Measurements from ENCODE around the gene GFRA4. TPM values are rescaled to one million over a fixed set of nuclear protein-coding genes. Genes with fewer than 3 reads are reported as not detected.

Gene GFRA4
- total and polyA plus RNA-seq, 2 donors (not counting 1 experiment from before 2014, with no cell fraction given) = not detected

DNA sequence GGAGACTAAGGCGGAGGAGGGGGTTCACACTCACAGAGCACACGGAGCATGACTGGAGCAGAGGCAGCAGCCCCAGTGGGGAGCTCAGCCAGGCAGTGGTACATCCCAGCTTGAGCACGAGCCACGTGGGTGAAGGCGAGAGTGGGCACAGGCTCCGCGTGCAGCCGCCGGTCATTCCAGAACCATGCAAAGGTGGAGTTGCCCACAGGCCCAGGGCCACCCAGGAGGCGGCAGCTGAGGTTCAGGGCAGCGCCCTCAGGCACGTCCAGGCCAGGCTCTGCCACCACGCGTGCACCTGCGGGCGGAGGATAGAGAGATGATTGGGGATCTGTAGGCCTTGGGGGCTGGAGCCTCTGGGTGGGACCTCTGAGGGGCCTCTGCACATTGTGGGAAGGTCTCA is 28.1 kb upstream of the GFRA4 start:
- TF ChIP-seq, protein P1, sequence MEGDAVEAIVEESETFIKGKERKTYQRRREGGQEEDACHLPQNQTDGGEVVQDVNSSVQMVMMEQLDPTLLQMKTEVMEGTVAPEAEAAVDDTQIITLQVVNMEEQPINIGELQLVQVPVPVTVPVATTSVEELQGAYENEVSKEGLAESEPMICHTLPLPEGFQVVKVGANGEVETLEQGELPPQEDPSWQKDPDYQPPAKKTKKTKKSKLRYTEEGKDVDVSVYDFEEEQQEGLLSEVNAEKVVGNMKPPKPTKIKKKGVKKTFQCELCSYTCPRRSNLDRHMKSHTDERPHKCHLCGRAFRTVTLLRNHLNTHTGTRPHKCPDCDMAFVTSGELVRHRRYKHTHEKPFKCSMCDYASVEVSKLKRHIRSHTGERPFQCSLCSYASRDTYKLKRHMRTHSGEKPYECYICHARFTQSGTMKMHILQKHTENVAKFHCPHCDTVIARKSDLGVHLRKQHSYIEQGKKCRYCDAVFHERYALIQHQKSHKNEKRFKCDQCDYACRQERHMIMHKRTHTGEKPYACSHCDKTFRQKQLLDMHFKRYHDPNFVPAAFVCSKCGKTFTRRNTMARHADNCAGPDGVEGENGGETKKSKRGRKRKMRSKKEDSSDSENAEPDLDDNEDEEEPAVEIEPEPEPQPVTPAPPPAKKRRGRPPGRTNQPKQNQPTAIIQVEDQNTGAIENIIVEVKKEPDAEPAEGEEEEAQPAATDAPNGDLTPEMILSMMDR (conservative IDR thresholded peaks at IDR 0.05 in 1 of 2, IDR thresholded peaks at IDR 0.05 in 1 of 2; ENCODE audit: low read depth in 1 of 2, low read length in 2 of 2) = no peak
- TF ChIP-seq EZH2 (IDR thresholded peaks at IDR 0.05; ENCODE audit: low read length, missing control alignments) = no peak
- no peak overlapping the region for H3K4me2 ChIP-seq (ENCODE audit: extremely low read depth, insufficient read depth, low read length)
- H2AFZ ChIP-seq (ENCODE audit: low read length) = no peak overlapping the region
- no peak for DNase-seq (ENCODE audit: low read depth in 2 of 2)
- H3K4me3 ChIP-seq (replicated peaks in 1 of 4; ENCODE audit: control extremely low read depth in 1 of 4, insufficient read depth in 1 of 4, low read depth in 3 of 4, low read length in 4 of 4) = no peak overlapping the region
- H4K20me1 ChIP-seq (ENCODE audit: control insufficient read depth, extremely low read depth, insufficient read depth, low read length) = no peaks in the 10 kb centered on the region
- H3K27ac ChIP-seq (ENCODE audit: insufficient read depth, low read length) = no peak overlapping the region
- H3K9me3 ChIP-seq (ENCODE audit: control insufficient read depth, insufficient read depth, low read depth, low read length) = no peaks in the 10 kb centered on the region
- no peaks in the 10 kb centered on the region for H3K27me3 ChIP-seq (ENCODE audit: control insufficient read depth, insufficient read depth, low read length)
- H3K79me2 ChIP-seq (ENCODE audit: control insufficient read depth, insufficient read depth, low read length) = no peaks in the 10 kb centered on the region
- H3K4me1 ChIP-seq (ENCODE audit: control insufficient read depth, extremely low read depth, insufficient read depth, low read length) = peaks cover 12% of the 10 kb centered on the region
- H3K36me3 ChIP-seq (ENCODE audit: control insufficient read depth, insufficient read depth, low read length) = no peaks in the 10 kb centered on the region
- no peak overlapping the region for H3K9ac ChIP-seq (ENCODE audit: insufficient read depth, low read length)

DNA sequence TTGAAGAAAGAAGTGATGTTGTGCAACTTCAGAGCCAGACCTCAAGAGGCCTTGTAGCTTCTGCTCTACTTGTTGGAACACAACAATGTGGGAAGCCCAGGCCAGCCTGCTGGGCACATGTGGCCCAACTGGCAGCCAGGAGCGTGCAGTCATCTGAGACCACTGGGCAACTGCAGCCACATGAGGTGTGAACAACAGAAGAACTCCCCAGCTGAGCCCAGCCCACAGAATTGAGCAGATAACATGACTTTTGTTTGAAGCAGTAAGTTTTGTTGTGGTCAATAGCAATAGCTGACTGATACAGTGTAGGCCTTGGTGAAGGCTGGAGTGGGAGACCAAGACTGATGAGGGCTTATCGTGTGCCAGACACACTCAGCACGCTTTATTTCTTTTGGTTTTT is 27.2 kb upstream of the GFRA4 start:
- no peaks in the 10 kb centered on the region for H3K36me3 ChIP-seq (ENCODE audit: control insufficient read depth, insufficient read depth, low read length)
- H3K9ac ChIP-seq (ENCODE audit: insufficient read depth, low read length) = no peak overlapping the region
- H3K4me1 ChIP-seq (ENCODE audit: control insufficient read depth, extremely low read depth, insufficient read depth, low read length) = peaks cover 14% of the 10 kb centered on the region
- H3K9me3 ChIP-seq (ENCODE audit: control insufficient read depth, insufficient read depth, low read depth, low read length) = no peaks in the 10 kb centered on the region
- no peak for DNase-seq (ENCODE audit: low read depth in 2 of 2)
- H4K20me1 ChIP-seq (ENCODE audit: control insufficient read depth, extremely low read depth, insufficient read depth, low read length) = no peaks in the 10 kb centered on the region
- no peak overlapping the region for H3K27ac ChIP-seq (ENCODE audit: insufficient read depth, low read length)
- no peaks in the 10 kb centered on the region for H3K79me2 ChIP-seq (ENCODE audit: control insufficient read depth, insufficient read depth, low read length)
- TF ChIP-seq, protein P1 (conservative IDR thresholded peaks at IDR 0.05 in 1 of 2, IDR thresholded peaks at IDR 0.05 in 1 of 2; ENCODE audit: low read depth in 1 of 2, low read length in 2 of 2) = no peak
- no peak for TF ChIP-seq EZH2 (IDR thresholded peaks at IDR 0.05; ENCODE audit: low read length, missing control alignments)
- H3K4me3 ChIP-seq (replicated peaks in 1 of 4; ENCODE audit: control extremely low read depth in 1 of 4, insufficient read depth in 1 of 4, low read depth in 3 of 4, low read length in 4 of 4) = no peak overlapping the region
- H2AFZ ChIP-seq (ENCODE audit: low read length) = no peak overlapping the region
- no peak overlapping the region for H3K4me2 ChIP-seq (ENCODE audit: extremely low read depth, insufficient read depth, low read length)
- H3K27me3 ChIP-seq (ENCODE audit: control insufficient read depth, insufficient read depth, low read length) = no peaks in the 10 kb centered on the region

DNA sequence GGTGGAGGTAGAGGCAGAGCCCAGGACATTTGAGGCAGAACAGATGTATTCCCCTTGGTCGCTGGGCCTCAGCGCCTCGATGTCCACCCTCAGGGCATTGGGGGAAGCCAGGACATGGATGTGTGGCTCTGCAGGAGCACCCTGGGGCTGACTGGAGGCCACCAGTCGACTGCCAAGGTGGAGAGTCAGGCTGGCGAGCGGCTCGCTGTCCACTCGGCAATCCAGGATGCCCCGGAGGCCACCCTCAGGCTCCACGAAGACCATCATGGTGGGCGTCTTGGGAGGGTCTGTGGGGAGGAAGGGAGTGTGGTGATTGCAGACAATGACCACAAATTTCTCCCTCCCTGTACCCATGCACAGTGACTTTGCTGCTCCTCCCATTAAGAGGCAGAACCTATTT is 26.8 kb upstream of the GFRA4 start:
- H2AFZ ChIP-seq (ENCODE audit: low read length) = no peak overlapping the region
- TF ChIP-seq EZH2 (IDR thresholded peaks at IDR 0.05; ENCODE audit: low read length, missing control alignments) = no peak
- TF ChIP-seq, protein P1 (conservative IDR thresholded peaks at IDR 0.05 in 1 of 2, IDR thresholded peaks at IDR 0.05 in 1 of 2; ENCODE audit: low read depth in 1 of 2, low read length in 2 of 2) = no peak
- H3K9ac ChIP-seq (ENCODE audit: insufficient read depth, low read length) = no peak overlapping the region
- no peak overlapping the region for H3K27ac ChIP-seq (ENCODE audit: insufficient read depth, low read length)
- peaks cover 16% of the 10 kb centered on the region for H3K4me1 ChIP-seq (ENCODE audit: control insufficient read depth, extremely low read depth, insufficient read depth, low read length)
- no peak overlapping the region for H3K4me2 ChIP-seq (ENCODE audit: extremely low read depth, insufficient read depth, low read length)
- no peaks in the 10 kb centered on the region for H3K9me3 ChIP-seq (ENCODE audit: control insufficient read depth, insufficient read depth, low read depth, low read length)
- no peak overlapping the region for H3K4me3 ChIP-seq (replicated peaks in 1 of 4; ENCODE audit: control extremely low read depth in 1 of 4, insufficient read depth in 1 of 4, low read depth in 3 of 4, low read length in 4 of 4)
- no peak for DNase-seq (ENCODE audit: low read depth in 2 of 2)
- no peaks in the 10 kb centered on the region for H3K27me3 ChIP-seq (ENCODE audit: control insufficient read depth, insufficient read depth, low read length)
- H4K20me1 ChIP-seq (ENCODE audit: control insufficient read depth, extremely low read depth, insufficient read depth, low read length) = no peaks in the 10 kb centered on the region
- no peaks in the 10 kb centered on the region for H3K36me3 ChIP-seq (ENCODE audit: control insufficient read depth, insufficient read depth, low read length)
- no peaks in the 10 kb centered on the region for H3K79me2 ChIP-seq (ENCODE audit: control insufficient read depth, insufficient read depth, low read length)

Measured in fibroblast of lung (primary cell).